ENCODE measurements around the gene EPG5.

GRCh38 chr18:45997700-45998151 is 30.6 kb upstream of the EPG5 start:
- TF ChIP-seq SUZ12 (IDR thresholded peaks at IDR 0.05; ENCODE audit: extremely low read depth, insufficient read depth, insufficient read length) (no peak), YY1 (IDR thresholded peaks at IDR 0.05; ENCODE audit: insufficient read depth, insufficient read length) (no peak), ZNF274 (IDR thresholded peaks at IDR 0.05; ENCODE audit: low read depth, low read length) (no peak)
